Esophagus squamous epithelium (tissue), 4 donors: ENCODE measurements around the gene VIPR2.
"Not testable (repeated sequence)": the region's sequence is repeated elsewhere in the genome, so short reads cannot be mapped to it uniquely, and the experiment has no call there.

Source experiments
- CTCF ChIP-seq, 6 experiments: fragments of 450-650 bp in 4 of 6; fragments of 200-600 bp in 2 of 6; sonication (generic) in 2 of 6; IDR thresholded peaks; one replicate each; pipeline ENCODE4 v1.5.1; 2016 to 2019; ENCODE audit warnings: antibody characterized with exemption in 6 of 6, mild to moderate bottlenecking in 4 of 6, moderate library complexity in 4 of 6
- POLR2A ChIP-seq, 4 donors: fragments of 450-650 bp; IDR thresholded peaks; one replicate each; pipeline ENCODE4 v1.6.1; 2017; ENCODE audit warnings: antibody characterized with exemption in 4 of 4, mild to moderate bottlenecking in 4 of 4, moderate library complexity in 3 of 4

- TF ChIP-seq CTCF, POLR2A (IDR thresholded peaks at IDR 0.05): not testable (repeated sequence)
Measured at GRCh38 chr7:158982080-158982479, 162.6 kb downstream of the VIPR2 start.
